Right lobe of liver (tissue), 6 donors: ENCODE results near the gene ANKRD55. TPM values are rescaled to one million over a fixed set of nuclear protein-coding genes. Genes with fewer than 3 reads are reported as not detected.

Experiments used
- ATAC-seq, 4 donors: fragments of 200-7000 bp; cut with Tn5 transposase; one replicate each; pipeline ENCODE4 v1.9.1; 2020; ENCODE audit warnings: mild to moderate bottlenecking in 4 of 4, moderate library complexity in 4 of 4
- DNase-seq, 3 donors: peaks; one replicate each; pipeline ENCODE4 v3.0.0-alpha.2; 2020
- H3K27ac ChIP-seq, 3 donors: fragments of 200-600 bp; one replicate each; pipeline ENCODE4 v1.8.0; 2022
- H3K27me3 ChIP-seq, 2 donors: fragments of 200-600 bp; one replicate each; pipeline ENCODE4 v1.8.0; 2022
- H3K36me3 ChIP-seq, 4 donors: fragments of 200-600 bp; sonication (generic) in 1 of 4; one replicate each; pipeline versions ENCODE4 v1.5.1 to v1.8.0; 2017 to 2022; ENCODE audit warnings: control low read depth in 1 of 4
- H3K4me1 ChIP-seq, 4 donors: fragments of 200-600 bp; sonication (generic) in 1 of 4; one replicate each; pipeline versions ENCODE4 v1.5.1 to v1.8.0; 2017 to 2022; ENCODE audit warnings: control low read depth in 1 of 4
- H3K4me3 ChIP-seq, 3 donors: fragments of 200-600 bp; one replicate each; pipeline ENCODE4 v1.8.0; 2022
- H3K9me3 ChIP-seq, 4 donors: fragments of 200-600 bp; sonication (generic) in 1 of 4; one replicate each; pipeline versions ENCODE4 v1.5.1 to v1.8.0; 2017 to 2022; ENCODE audit warnings: control low read depth in 1 of 4
- CTCF ChIP-seq, 4 donors: fragments of 200-600 bp in 3 of 4; fragments of 450-650 bp in 1 of 4; IDR thresholded peaks; one replicate each; pipeline versions ENCODE4 v1.5.1 to v1.8.0; 2016 to 2022; ENCODE audit warnings: antibody characterized with exemption in 4 of 4, mild to moderate bottlenecking in 2 of 4
- POLR2A ChIP-seq: fragments of 450-650 bp; IDR thresholded peaks from one replicate; pipeline ENCODE4 v1.6.1; 2017; ENCODE audit warnings: antibody characterized with exemption, mild to moderate bottlenecking
- WGBS: methylation state at CpG from one replicate; pipeline ENCODE4 v1.1.6; 2018; ENCODE audit warnings: low coverage, low lambda C conversion rate; ENCODE audit not compliant: insufficient coverage; ENCODE audit errors: missing lambda C conversion rate; 5-methylcytosine and 5-hydroxymethylcytosine counted together
- intact Hi-C, 2 donors: fragments of 100-400 bp; cut with DNase I; formaldehyde crosslinking; loops; one replicate each; pipeline versions ENCODE4 v1.11.2 to v1.14.1; 2022
- small RNA-seq, 2 experiments: library from RNA; depleted of rRNA; stranded (forward); fragments of <200 nt; gene quantifications; one replicate each; pipeline ENCODE3, GENCODE V24; 2016
- total RNA-seq, 6 experiments: library from RNA; depleted of rRNA in 2 of 6; stranded (reverse); fragments of >200 nt in 2 of 6; fragmentation: NEBNext Ultra II Directional in 3 of 6; extraction: Animal tissue kit (Norgen Biotek cat#: 25700) in 3 of 6; gene quantifications; one replicate each; pipeline versions ENCODE4 v1.1.0 to v1.2.4, GENCODE V29; 2016 to 2023
- donor health status: DM: no; HTN: yes; CAD: no.
- donor health status: DM: no; HTN: no; CAD: no.
- donor health status: DM: no; HTN: no; CAD: no.
- donor health status: DM: no; HTN: yes; CAD: no.
- donor health status: DM: no; HTN: yes; CAD: no.

ANKRD55 gene
- total RNA-seq, 6 experiments from 2014 or later, result 0.68 to 2.2 (median 1.2) TPM

- 15% methylated on average over 1 of the region's 1 CpG for WGBS
- peak; percentile 49 to 80 (median 64) for ATAC-seq
Measured at GRCh38 chr5:56052735-56053134, 180.4 kb downstream of the ANKRD55 start.

GRCh38 chr5:56050551-56051255 is 182.4 kb downstream of the ANKRD55 start:
- DNase-seq (no peak), ATAC-seq (peak; percentile 50 to 81 (median 64))
- intact Hi-C loops, result no loop called here
- Histone ChIP-seq H3K9me3 (no peaks in the 10 kb centered on the region), H3K27ac (no peak overlapping the region), H3K4me1 (peaks cover 0 to 6% (median 1%) of the 10 kb centered on the region in 4 donors), H3K27me3 (no peaks in the 10 kb centered on the region), H3K4me3 (no peak overlapping the region), H3K36me3 (no peaks in the 10 kb centered on the region)
- WGBS, result 10% methylated on average over 1 of the region's 1 CpG
- TF ChIP-seq CTCF (IDR thresholded peaks at IDR 0.05), result no peak
- no peak for TF ChIP-seq POLR2A

More at GRCh38 chr5:56052735-56053134, 180.4 kb downstream of the ANKRD55 start:
- no peak for DNase-seq
- intact Hi-C loops, result no loop called here
- Histone ChIP-seq H3K9me3 (no peaks in the 10 kb centered on the region), H3K4me3 (no peak overlapping the region), H3K4me1 (peaks cover 0 to 10% (median 3%) of the 10 kb centered on the region in 4 donors), H3K27me3 (no peaks in the 10 kb centered on the region), H3K27ac (no peak overlapping the region), H3K36me3 (no peaks in the 10 kb centered on the region)
- TF ChIP-seq CTCF (IDR thresholded peaks at IDR 0.05) (no peak), POLR2A (no peak)

Small RNA genes within 50 kb of the gene (small RNA-seq; reads per million reads assigned to genes)
- gene RNA5SP184, result 0.10 to 0.26 reads per million in 2 experiments
- 0.10 to 0.91 reads per million in 2 experiments for gene RNA5SP185
- 0 reads per million in 2 experiments for gene RNU6-299P

Other genes starting within 250 kb of the ANKRD55 start
- gene IL6ST, start 238.4 kb downstream of the ANKRD55 start, total RNA-seq, result 100 to 1,000 TPM; 150 to 341 (median 278) TPM